SJSA1 (cell line): ENCODE measurements around the gene TGFB2. TPM values are rescaled to one million over a fixed set of nuclear protein-coding genes. Genes with fewer than 3 reads are reported as not detected.
"Not testable (repeated sequence)": the region's sequence is repeated elsewhere in the genome, so short reads cannot be mapped to it uniquely, and the experiment has no call there.

Experiments used
- DNase-seq, 2 experiments: peaks; one replicate each; pipeline ENCODE4 v3.0.0-alpha.2; 2015 to 2020; ENCODE audit warnings: low spot score in 2 of 2, low read depth in 1 of 2
- H3K27ac ChIP-seq: fragments of 250-450 bp; sonication (Bioruptor Pico); 2 replicates; pipeline ENCODE4 v1.5.1; 2020; ENCODE audit warnings: mild to moderate bottlenecking, moderate library complexity
- H3K27me3 ChIP-seq: fragments of 250-450 bp; sonication (Bioruptor Pico); replicated peaks from 2 replicates; pipeline ENCODE4 v1.5.1; 2020; ENCODE audit warnings: mild to moderate bottlenecking, moderate library complexity
- H3K36me3 ChIP-seq: fragments of 250-450 bp; sonication (Bioruptor Pico); 2 replicates; pipeline ENCODE4 v1.5.1; 2020; ENCODE audit warnings: mild to moderate bottlenecking
- H3K4me1 ChIP-seq: fragments of 250-450 bp; sonication (Bioruptor Pico); replicated peaks from 2 replicates; pipeline ENCODE4 v1.6.1; 2021; ENCODE audit warnings: mild to moderate bottlenecking
- H3K4me3 ChIP-seq: fragments of 250-450 bp; sonication (Bioruptor Pico); 2 replicates; pipeline ENCODE4 v1.5.1; 2020; ENCODE audit warnings: mild to moderate bottlenecking
- H3K9me3 ChIP-seq: fragments of 250-450 bp; sonication (Bioruptor Pico); replicated peaks from 2 replicates; pipeline ENCODE4 v1.5.1; 2020; ENCODE audit warnings: mild to moderate bottlenecking
- total RNA-seq: library from RNA; depleted of rRNA; stranded (reverse); fragments of >200 nt; shearing (Covaris generic); gene quantifications from 2 replicates; pipeline ENCODE4 v1.2.3, GENCODE V29; 2014

The TGFB2 gene
- total RNA-seq, 1 experiment from 2014 or later: 7.4 TPM

GRCh38 chr1:218315638-218316037 is 29.5 kb upstream of the TGFB2 start:
- Histone ChIP-seq H3K9me3 (no peaks in the 10 kb centered on the region), H3K4me3 (no peak overlapping the region), H3K36me3 (peaks cover 23% of the 10 kb centered on the region), H3K4me1 (peaks cover 36% of the 10 kb centered on the region), H3K27ac (peak overlapping the region; percentile 51), H3K27me3 (no peaks in the 10 kb centered on the region)
- DNase-seq: peak; percentile 61 to 74

GRCh38 chr1:218317061-218317460 is 28.1 kb upstream of the TGFB2 start:
- Histone ChIP-seq H3K4me1 (peaks cover 36% of the 10 kb centered on the region), H3K36me3 (peaks cover 17% of the 10 kb centered on the region), H3K4me3 (no peak overlapping the region), H3K27ac (no peak overlapping the region), H3K27me3 (no peaks in the 10 kb centered on the region), H3K9me3 (no peaks in the 10 kb centered on the region)
- no peak for DNase-seq

- H3K4me3 ChIP-seq, H3K27me3 ChIP-seq, H3K27ac ChIP-seq, H3K9me3 ChIP-seq, DNase-seq: not testable (repeated sequence)
- H3K36me3 ChIP-seq: peaks cover 26% of the 10 kb centered on the region
- H3K4me1 ChIP-seq: peaks cover 19% of the 10 kb centered on the region
Observed at GRCh38 chr1:218320182-218320581, 25.0 kb upstream of the TGFB2 start.

GRCh38 chr1:218322762-218323161 is 22.4 kb upstream of the TGFB2 start:
- H3K4me3 ChIP-seq: no peak overlapping the region
- H3K27me3 ChIP-seq: no peaks in the 10 kb centered on the region
- H3K9me3 ChIP-seq: no peaks in the 10 kb centered on the region
- peaks cover 22% of the 10 kb centered on the region; the same call in 1 of the 2 replicates for H3K36me3 ChIP-seq
- no peak for DNase-seq
- 0 out of 2 replicates have a peak, but pooled peaks cover 2% of the 10 kb centered on the region for H3K4me1 ChIP-seq
- no peak overlapping the region for H3K27ac ChIP-seq

- H3K27ac ChIP-seq: no peak overlapping the region
- H3K27me3 ChIP-seq: no peaks in the 10 kb centered on the region
- H3K4me1 ChIP-seq: 0 out of 2 replicates have a peak, but pooled peaks cover 5% of the 10 kb centered on the region
- H3K4me3 ChIP-seq: no peak overlapping the region
- DNase-seq: no peak
- peaks cover 22% of the 10 kb centered on the region; the same call in 1 of the 2 replicates for H3K36me3 ChIP-seq
- no peaks in the 10 kb centered on the region for H3K9me3 ChIP-seq
Observed at GRCh38 chr1:218323568-218324225, 21.4 kb upstream of the TGFB2 start.

GRCh38 chr1:218324226-218324580 is 20.9 kb upstream of the TGFB2 start:
- H3K27ac ChIP-seq: no peak overlapping the region
- H3K4me1 ChIP-seq: 0 out of 2 replicates have a peak, but pooled peaks cover 5% of the 10 kb centered on the region
- no peak overlapping the region for H3K4me3 ChIP-seq
- H3K36me3 ChIP-seq: peaks cover 22% of the 10 kb centered on the region; the same call in 1 of the 2 replicates
- no peak for DNase-seq
- no peaks in the 10 kb centered on the region for H3K27me3 ChIP-seq
- no peaks in the 10 kb centered on the region for H3K9me3 ChIP-seq

- H3K27ac ChIP-seq: no peak overlapping the region
- no peak for DNase-seq
- 0 out of 2 replicates have a peak, but pooled peaks cover 5% of the 10 kb centered on the region for H3K4me1 ChIP-seq
- no peaks in the 10 kb centered on the region for H3K9me3 ChIP-seq
- peaks cover 7% of the 10 kb centered on the region; the same call in 1 of the 2 replicates for H3K36me3 ChIP-seq
- H3K4me3 ChIP-seq: no peak overlapping the region
- H3K27me3 ChIP-seq: no peaks in the 10 kb centered on the region
Observed at GRCh38 chr1:218328769-218329168, 16.4 kb upstream of the TGFB2 start.

GRCh38 chr1:218330043-218330623 is 15.0 kb upstream of the TGFB2 start:
- Histone ChIP-seq H3K4me3 (no peak overlapping the region), H3K27me3 (no peaks in the 10 kb centered on the region)
- DNase-seq: peak in 1 of 2 experiments; percentile 42

GRCh38 chr1:218332416-218332815 is 12.7 kb upstream of the TGFB2 start:
- H3K9me3 ChIP-seq: no peaks in the 10 kb centered on the region
- H3K4me3 ChIP-seq: no peak overlapping the region
- no peak overlapping the region for H3K27ac ChIP-seq
- DNase-seq: no peak
- H3K27me3 ChIP-seq: no peaks in the 10 kb centered on the region
- H3K36me3 ChIP-seq: no peaks in the 10 kb centered on the region; the same call in 1 of the 2 replicates
- H3K4me1 ChIP-seq: peaks cover 18% of the 10 kb centered on the region

More at GRCh38 chr1:218330043-218330623, 15.0 kb upstream of the TGFB2 start:
- Histone ChIP-seq H3K9me3 (no peaks in the 10 kb centered on the region), H3K36me3 (no peaks in the 10 kb centered on the region; the same call in 1 of the 2 replicates), H3K4me1 (0 out of 2 replicates have a peak, but pooled peaks cover 5% of the 10 kb centered on the region), H3K27ac (no peak overlapping the region)

- Histone ChIP-seq H3K4me1 (peaks cover 13% of the 10 kb centered on the region), H3K36me3 (no peaks in the 10 kb centered on the region), H3K4me3 (no peak overlapping the region), H3K27me3 (no peaks in the 10 kb centered on the region), H3K9me3 (no peaks in the 10 kb centered on the region), H3K27ac (peak overlapping the region; percentile 5; the same call in 1 of the 2 replicates)
- DNase-seq: peak; percentile 85 to 87
Observed at GRCh38 chr1:218336328-218336727, 8.8 kb upstream of the TGFB2 start.

GRCh38 chr1:218339267-218339831 is 5.8 kb upstream of the TGFB2 start:
- Histone ChIP-seq H3K36me3 (no peaks in the 10 kb centered on the region), H3K4me3 (no peak overlapping the region), H3K4me1 (peaks cover 15% of the 10 kb centered on the region), H3K27me3 (no peaks in the 10 kb centered on the region), H3K9me3 (no peaks in the 10 kb centered on the region), H3K27ac (no peak overlapping the region)
- peak in 1 of 2 experiments; percentile 44 for DNase-seq

- no peaks in the 10 kb centered on the region for H3K9me3 ChIP-seq
- peaks cover 16% of the 10 kb centered on the region for H3K4me1 ChIP-seq
- no peaks in the 10 kb centered on the region for H3K27me3 ChIP-seq
- no peak overlapping the region for H3K27ac ChIP-seq
- no peak overlapping the region for H3K4me3 ChIP-seq
- no peak for DNase-seq
- H3K36me3 ChIP-seq: no peaks in the 10 kb centered on the region
Observed at GRCh38 chr1:218341325-218341724, 3.8 kb upstream of the TGFB2 start.

GRCh38 chr1:218342091-218342490 is 3.0 kb upstream of the TGFB2 start:
- H3K4me3 ChIP-seq: no peak overlapping the region
- H3K27ac ChIP-seq: no peak overlapping the region
- H3K27me3 ChIP-seq: no peaks in the 10 kb centered on the region
- peaks cover 11% of the 10 kb centered on the region for H3K4me1 ChIP-seq
- H3K9me3 ChIP-seq: no peaks in the 10 kb centered on the region
- H3K36me3 ChIP-seq: no peaks in the 10 kb centered on the region
- no peak for DNase-seq
